H9 (cell line): ENCODE data around the gene TUBB6. TPM values are rescaled to one million over a fixed set of nuclear protein-coding genes. Genes with fewer than 3 reads are reported as not detected.

Experiments used
- DNase-seq: peaks from one replicate; pipeline ENCODE4 v3.0.0-alpha.2; 2017
- H2AFZ ChIP-seq: one replicate; pipeline ENCODE4 v1.6.1; 2013; ENCODE audit warnings: mild to moderate bottlenecking, low read length, control low read depth, moderate library complexity
- H2AK5ac ChIP-seq: 2 replicates; pipeline ENCODE4 v1.6.1; 2013; ENCODE audit warnings: low read length, control low read depth, mixed read lengths; ENCODE audit not compliant: insufficient read length
- H2BK120ac ChIP-seq: one replicate; pipeline ENCODE4 v1.6.1; 2013; ENCODE audit warnings: low read depth, mild to moderate bottlenecking, low read length, control low read depth, inconsistent platforms; ENCODE audit not compliant: poor library complexity, severe bottlenecking
- H2BK12ac ChIP-seq: 2 replicates; pipeline ENCODE4 v1.6.1; 2013; ENCODE audit warnings: low read length, control low read depth, mixed read lengths, low read depth; ENCODE audit not compliant: insufficient read length
- H2BK15ac ChIP-seq: 2 replicates; pipeline ENCODE4 v1.6.1; 2013; ENCODE audit warnings: low read depth, low read length, control low read depth
- H2BK20ac ChIP-seq: one replicate; pipeline ENCODE4 v1.6.1; 2013; ENCODE audit warnings: low read depth, mild to moderate bottlenecking, low read length, control low read depth, inconsistent platforms; ENCODE audit not compliant: poor library complexity, severe bottlenecking
- H2BK5ac ChIP-seq: 2 replicates; pipeline ENCODE4 v1.6.1; 2013; ENCODE audit warnings: low read length, control low read depth, mixed read lengths; ENCODE audit not compliant: insufficient read length
- H3K14ac ChIP-seq: 2 replicates; pipeline ENCODE4 v1.6.1; 2013; ENCODE audit warnings: low read length, control low read depth; ENCODE audit not compliant: insufficient read depth
- H3K18ac ChIP-seq: 2 replicates; pipeline ENCODE4 v1.6.1; 2013; ENCODE audit warnings: low read depth, mild to moderate bottlenecking, mixed read lengths, low read length, control low read depth; ENCODE audit not compliant: insufficient read length
- H3K23ac ChIP-seq: 2 replicates; pipeline ENCODE4 v1.6.1; 2013; ENCODE audit warnings: low read length, control low read depth, mixed read lengths, low read depth; ENCODE audit not compliant: insufficient read length
- H3K23me2 ChIP-seq: 2 replicates; pipeline ENCODE4 v1.6.1; 2013; ENCODE audit warnings: low read depth, mild to moderate bottlenecking, mixed read lengths, low read length, control low read depth; ENCODE audit not compliant: insufficient read length, poor library complexity, severe bottlenecking
- H3K27ac ChIP-seq: 2 replicates; pipeline ENCODE4 v1.5.1; 2013; ENCODE audit warnings: low read length, control low read depth, mixed read lengths, low read depth; ENCODE audit not compliant: insufficient read length
- H3K27me3 ChIP-seq: 2 replicates; pipeline ENCODE4 v1.6.1; 2013; ENCODE audit warnings: low read length, control low read depth, inconsistent platforms; ENCODE audit not compliant: insufficient read depth
- H3K4ac ChIP-seq: 2 replicates; pipeline ENCODE4 v1.6.1; 2013; ENCODE audit warnings: low read depth, mild to moderate bottlenecking, control low read depth, inconsistent platforms, low read length, moderate library complexity
- H3K4me1 ChIP-seq: 2 replicates; pipeline ENCODE4 v1.6.1; 2013; ENCODE audit warnings: low read length, control low read depth, inconsistent platforms; ENCODE audit not compliant: insufficient read depth
- H3K4me2 ChIP-seq: 2 replicates; pipeline ENCODE4 v1.6.1; 2013; ENCODE audit warnings: low read length, control low read depth, mixed read lengths; ENCODE audit not compliant: insufficient read length, insufficient read depth
- H3K56ac ChIP-seq: 2 replicates; pipeline ENCODE4 v1.6.1; 2013; ENCODE audit warnings: low read depth, mild to moderate bottlenecking, mixed read lengths, low read length, control low read depth; ENCODE audit not compliant: insufficient read length
- H3K79me1 ChIP-seq: 2 replicates; pipeline ENCODE4 v1.6.1; 2013; ENCODE audit warnings: low read depth, mild to moderate bottlenecking, moderate library complexity, low read length, control low read depth, inconsistent platforms; ENCODE audit not compliant: insufficient read depth, poor library complexity, severe bottlenecking
- H3K79me2 ChIP-seq: 2 replicates; pipeline ENCODE4 v1.6.1; 2013; ENCODE audit warnings: low read length, control low read depth, inconsistent platforms; ENCODE audit not compliant: insufficient read depth
- H3K9ac ChIP-seq: 2 replicates; pipeline ENCODE4 v1.6.1; 2013; ENCODE audit warnings: low read length, control low read depth, mixed read lengths; ENCODE audit not compliant: insufficient read length; ENCODE audit errors: extremely low read depth
- H3K9me3 ChIP-seq: one replicate; pipeline ENCODE4 v1.6.1; 2013; ENCODE audit warnings: low read depth, low read length, inconsistent platforms; ENCODE audit not compliant: control insufficient read depth
- H3T11ph ChIP-seq: one replicate; pipeline ENCODE4 v1.6.1; 2013; ENCODE audit warnings: mild to moderate bottlenecking, low read length, control low read depth, inconsistent platforms
- H4K20me1 ChIP-seq: one replicate; pipeline ENCODE4 v1.6.1; 2013; ENCODE audit not compliant: control insufficient read depth, insufficient read length, insufficient read depth
- H4K5ac ChIP-seq: 2 replicates; pipeline ENCODE4 v1.6.1; 2013; ENCODE audit warnings: low read depth, mild to moderate bottlenecking, mixed read lengths, low read length, control low read depth; ENCODE audit not compliant: insufficient read length
- H4K8ac ChIP-seq: replicated peaks from 2 replicates; pipeline ENCODE4 v1.6.1; 2013; ENCODE audit warnings: low read length, control low read depth, mixed read lengths, low read depth; ENCODE audit not compliant: insufficient read length
- H4K91ac ChIP-seq: 2 replicates; pipeline ENCODE4 v1.6.1; 2013; ENCODE audit warnings: low read depth, mild to moderate bottlenecking, moderate library complexity, mixed read lengths, low read length, control low read depth; ENCODE audit not compliant: insufficient read length
- H3K27ac Mint-ChIP-seq, 3 experiments: 2 replicates in 2 of 3; 3 replicates in 1 of 3; pipeline ENCODE4 v1.8.0; 2020 to 2021; ENCODE audit warnings: mixed read lengths in 3 of 3, mild to moderate bottlenecking in 1 of 3, moderate library complexity in 1 of 3
- H3K27me3 Mint-ChIP-seq: 2 replicates; pipeline ENCODE4 v1.8.0; 2021; ENCODE audit warnings: low read depth, mild to moderate bottlenecking, moderate library complexity, mixed read lengths
- H3K36me3 Mint-ChIP-seq, 3 experiments: 2 replicates in 2 of 3; 3 replicates in 1 of 3; pipeline ENCODE4 v1.8.0; 2020 to 2021; ENCODE audit warnings: low read depth in 3 of 3, mixed read lengths in 3 of 3; ENCODE audit not compliant: insufficient read depth in 1 of 3
- H3K4me1 Mint-ChIP-seq, 2 experiments: 2 replicates each; pipeline ENCODE4 v1.8.0; 2020; ENCODE audit warnings: mixed read lengths in 2 of 2
- H3K4me3 Mint-ChIP-seq, 2 experiments: 2 replicates in 1 of 2; 3 replicates in 1 of 2; pipeline ENCODE4 v1.8.0; 2020 to 2021; ENCODE audit warnings: mild to moderate bottlenecking in 2 of 2, mixed read lengths in 2 of 2, moderate library complexity in 1 of 2
- H3K9me3 Mint-ChIP-seq, 2 experiments: 2 replicates in 1 of 2; 3 replicates in 1 of 2; pipeline ENCODE4 v1.8.0; 2020; ENCODE audit warnings: mild to moderate bottlenecking in 2 of 2, mixed read lengths in 2 of 2, moderate library complexity in 1 of 2
- WGBS: extraction: QIAGEN DNeasy Blood & Tissue Kit; methylation state at CpG from one replicate; pipeline ENCODE4 v1.1.7; 2013; ENCODE audit warnings: missing lambda C conversion rate, low lambda C conversion rate, mixed read lengths; ENCODE audit not compliant: insufficient read length; ENCODE audit errors: extremely low coverage; 5-methylcytosine and 5-hydroxymethylcytosine counted together
- total RNA-seq: library from RNA; stranded (reverse); gene quantifications from 2 replicates; pipeline ENCODE4 v1.2.1, GENCODE V29; 2021
- TF ChIP-seq, protein P1 (sequence below): fragments of 200-600 bp; sonication (generic); conservative IDR thresholded peaks from 3 replicates; pipeline ENCODE4 v1.8.0; 2021; ENCODE audit warnings: antibody characterized with exemption, mild to moderate bottlenecking

TUBB6 gene
- total RNA-seq, 1 experiment from 2014 or later: 134 TPM

DNA sequence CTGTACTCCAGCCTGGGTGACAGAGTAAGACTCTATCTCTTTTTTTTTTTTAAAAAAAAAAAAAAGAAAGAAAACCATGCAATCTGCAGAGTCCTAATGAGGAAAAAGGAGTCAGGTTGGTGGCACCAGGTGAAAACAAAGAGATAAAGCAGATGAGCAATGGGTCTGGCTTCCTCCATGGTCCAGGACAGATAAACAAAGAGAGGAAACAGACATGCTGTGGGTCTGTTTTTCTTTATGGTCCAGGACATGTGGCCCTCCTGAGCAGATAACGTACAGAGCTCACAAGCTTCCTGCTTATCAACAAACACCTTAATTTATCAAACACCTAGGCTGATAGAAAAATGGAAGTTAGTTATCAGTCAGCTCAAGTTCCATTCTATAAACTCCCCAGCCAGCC lies 24.4 kb upstream of the TUBB6 start:
- Histone ChIP-seq H3T11ph (no peak overlapping the region), H4K91ac (no peak overlapping the region), H3K14ac (no peak overlapping the region), H2BK20ac (no peak overlapping the region), H2BK15ac (no peak overlapping the region), H3K9me3 (no peaks in the 10 kb centered on the region), H3K9ac (no peak overlapping the region), H3K18ac (no peak overlapping the region), H3K27me3 (no peaks in the 10 kb centered on the region; the same call in 1 of the 2 replicates), H3K79me1 (no peaks in the 10 kb centered on the region), H3K56ac (no peak overlapping the region), H3K23me2 (peaks cover 14% of the 10 kb centered on the region), H2BK12ac (no peak overlapping the region), H3K27ac (no peak overlapping the region), H3K4ac (no peak overlapping the region), H2AK5ac (no peak overlapping the region), H4K8ac (no peak overlapping the region), H2AFZ (no peak overlapping the region), H3K23ac (no peak overlapping the region), H3K4me2 (no peak overlapping the region), H4K5ac (no peak overlapping the region), H3K4me1 (no peaks in the 10 kb centered on the region), H4K20me1 (no peaks in the 10 kb centered on the region), H3K79me2 (no peaks in the 10 kb centered on the region), H2BK5ac (no peak overlapping the region), H2BK120ac (no peak overlapping the region)
- peaks cover 42% of the 10 kb centered on the region for H3K27me3 Mint-ChIP-seq
- H3K9me3 Mint-ChIP-seq: no peaks in the 10 kb centered on the region
- TF ChIP-seq, protein P1, sequence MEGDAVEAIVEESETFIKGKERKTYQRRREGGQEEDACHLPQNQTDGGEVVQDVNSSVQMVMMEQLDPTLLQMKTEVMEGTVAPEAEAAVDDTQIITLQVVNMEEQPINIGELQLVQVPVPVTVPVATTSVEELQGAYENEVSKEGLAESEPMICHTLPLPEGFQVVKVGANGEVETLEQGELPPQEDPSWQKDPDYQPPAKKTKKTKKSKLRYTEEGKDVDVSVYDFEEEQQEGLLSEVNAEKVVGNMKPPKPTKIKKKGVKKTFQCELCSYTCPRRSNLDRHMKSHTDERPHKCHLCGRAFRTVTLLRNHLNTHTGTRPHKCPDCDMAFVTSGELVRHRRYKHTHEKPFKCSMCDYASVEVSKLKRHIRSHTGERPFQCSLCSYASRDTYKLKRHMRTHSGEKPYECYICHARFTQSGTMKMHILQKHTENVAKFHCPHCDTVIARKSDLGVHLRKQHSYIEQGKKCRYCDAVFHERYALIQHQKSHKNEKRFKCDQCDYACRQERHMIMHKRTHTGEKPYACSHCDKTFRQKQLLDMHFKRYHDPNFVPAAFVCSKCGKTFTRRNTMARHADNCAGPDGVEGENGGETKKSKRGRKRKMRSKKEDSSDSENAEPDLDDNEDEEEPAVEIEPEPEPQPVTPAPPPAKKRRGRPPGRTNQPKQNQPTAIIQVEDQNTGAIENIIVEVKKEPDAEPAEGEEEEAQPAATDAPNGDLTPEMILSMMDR: no peak
- DNase-seq: no peak
- peaks cover 29 to 30% of the 10 kb centered on the region in 2 experiments for H3K4me1 Mint-ChIP-seq
- H3K36me3 Mint-ChIP-seq: no peaks in the 10 kb centered on the region; a peak in 1 of 7 replicates
- WGBS: no CpG with 5 or more reads among the region's 1 CpG
- H3K4me3 Mint-ChIP-seq: no peak overlapping the region
- H3K27ac Mint-ChIP-seq: no peak overlapping the region
